ENCODE results near the gene ADNP. TPM values are rescaled to one million over a fixed set of nuclear protein-coding genes. Genes with fewer than 3 reads are reported as not detected.
A peak's percentile ranks its signal among the peaks of the same experiment; 100 is the strongest.

ADNP gene
- total RNA-seq, 1 donor from 2014 or later: 22.5 TPM

DNA sequence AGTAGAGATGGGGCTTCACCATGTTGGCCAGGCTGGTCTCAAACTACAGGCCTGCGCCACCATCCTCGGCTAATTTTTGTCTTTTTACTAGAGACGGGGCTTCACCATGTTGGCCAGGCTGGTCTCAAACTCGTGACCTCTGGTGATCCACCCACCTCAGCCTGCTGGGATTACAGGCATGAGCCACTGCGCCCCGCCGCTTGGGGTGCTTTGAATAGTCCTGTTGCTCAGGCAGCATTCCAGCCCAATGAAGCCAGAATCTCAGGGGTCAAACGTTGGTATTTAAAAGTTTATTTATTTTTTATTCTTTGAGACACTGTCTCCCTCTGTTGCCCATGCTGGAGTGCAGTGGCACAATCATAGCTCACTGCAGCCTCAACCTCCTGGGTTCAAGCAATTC lies 38.7 kb upstream of the ADNP start:
- no peak overlapping the region for H3K4me3 ChIP-seq
- intact Hi-C loops (cut with DNase I): no loop called here
- H3K4me1 ChIP-seq: no peaks in the 10 kb centered on the region
- TF ChIP-seq, protein P1, sequence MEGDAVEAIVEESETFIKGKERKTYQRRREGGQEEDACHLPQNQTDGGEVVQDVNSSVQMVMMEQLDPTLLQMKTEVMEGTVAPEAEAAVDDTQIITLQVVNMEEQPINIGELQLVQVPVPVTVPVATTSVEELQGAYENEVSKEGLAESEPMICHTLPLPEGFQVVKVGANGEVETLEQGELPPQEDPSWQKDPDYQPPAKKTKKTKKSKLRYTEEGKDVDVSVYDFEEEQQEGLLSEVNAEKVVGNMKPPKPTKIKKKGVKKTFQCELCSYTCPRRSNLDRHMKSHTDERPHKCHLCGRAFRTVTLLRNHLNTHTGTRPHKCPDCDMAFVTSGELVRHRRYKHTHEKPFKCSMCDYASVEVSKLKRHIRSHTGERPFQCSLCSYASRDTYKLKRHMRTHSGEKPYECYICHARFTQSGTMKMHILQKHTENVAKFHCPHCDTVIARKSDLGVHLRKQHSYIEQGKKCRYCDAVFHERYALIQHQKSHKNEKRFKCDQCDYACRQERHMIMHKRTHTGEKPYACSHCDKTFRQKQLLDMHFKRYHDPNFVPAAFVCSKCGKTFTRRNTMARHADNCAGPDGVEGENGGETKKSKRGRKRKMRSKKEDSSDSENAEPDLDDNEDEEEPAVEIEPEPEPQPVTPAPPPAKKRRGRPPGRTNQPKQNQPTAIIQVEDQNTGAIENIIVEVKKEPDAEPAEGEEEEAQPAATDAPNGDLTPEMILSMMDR (IDR thresholded peaks at IDR 0.05): no peak
- DNase-seq (ENCODE audit: low spot score in 2 of 2): no peak
- no peaks in the 10 kb centered on the region for H3K36me3 ChIP-seq
- no peaks in the 10 kb centered on the region for H3K27me3 ChIP-seq
- H3K9me3 ChIP-seq: no peaks in the 10 kb centered on the region
- no peak overlapping the region for H3K27ac ChIP-seq

DNA sequence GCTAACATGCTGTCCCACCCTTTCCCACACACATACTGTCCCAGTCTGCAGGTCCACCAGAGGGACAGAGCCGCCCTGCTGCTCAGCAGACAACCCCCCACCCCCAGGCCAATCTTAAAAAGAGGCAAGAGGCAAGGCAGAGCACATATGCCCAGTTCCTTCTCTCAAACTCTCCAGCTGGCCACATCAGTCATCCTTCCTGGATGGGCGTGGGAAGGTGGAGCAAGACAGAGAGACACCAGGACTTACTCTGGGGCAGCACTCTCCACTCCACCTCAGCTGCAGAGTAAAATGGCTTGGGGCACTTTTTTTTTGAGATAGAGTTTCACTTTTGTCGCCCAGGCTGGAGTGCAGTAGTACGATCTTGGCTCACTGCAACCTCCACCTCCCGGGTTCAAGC lies 38.2 kb upstream of the ADNP start:
- DNase-seq (ENCODE audit: low spot score in 2 of 2): no peak
- H3K4me3 ChIP-seq: no peak overlapping the region
- no peak overlapping the region for H3K27ac ChIP-seq
- no peaks in the 10 kb centered on the region for H3K9me3 ChIP-seq
- TF ChIP-seq, protein P1 (IDR thresholded peaks at IDR 0.05): no peak
- intact Hi-C loops (cut with DNase I): no loop called here
- H3K36me3 ChIP-seq: no peaks in the 10 kb centered on the region
- no peaks in the 10 kb centered on the region for H3K27me3 ChIP-seq
- no peaks in the 10 kb centered on the region for H3K4me1 ChIP-seq

DNA sequence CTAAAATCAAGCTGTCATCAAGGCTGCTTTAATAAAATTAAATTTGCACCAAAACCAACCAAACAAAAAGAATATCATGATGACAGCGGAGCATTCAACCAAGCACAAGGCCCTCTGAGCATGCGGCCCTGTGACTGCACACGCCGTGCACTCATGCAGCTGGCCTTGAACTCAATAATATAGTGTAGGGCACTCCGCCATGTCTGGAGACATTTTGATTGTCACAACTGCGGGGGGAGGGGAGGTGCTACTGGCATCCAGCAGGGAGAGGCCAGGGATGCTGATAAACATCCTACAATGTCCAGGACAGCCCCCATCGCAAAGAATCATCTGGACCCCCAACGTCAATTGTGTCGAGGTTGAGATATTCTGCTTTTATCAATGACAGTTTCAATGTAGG lies 37.1 kb upstream of the ADNP start:
- no peak for DNase-seq (ENCODE audit: low spot score in 2 of 2)
- H3K4me3 ChIP-seq: no peak overlapping the region
- H3K9me3 ChIP-seq: no peaks in the 10 kb centered on the region
- no peaks in the 10 kb centered on the region for H3K36me3 ChIP-seq
- TF ChIP-seq, protein P1 (IDR thresholded peaks at IDR 0.05): no peak
- no peaks in the 10 kb centered on the region for H3K27me3 ChIP-seq
- no peaks in the 10 kb centered on the region for H3K4me1 ChIP-seq
- intact Hi-C loops (cut with DNase I): no loop called here
- no peak overlapping the region for H3K27ac ChIP-seq

DNA sequence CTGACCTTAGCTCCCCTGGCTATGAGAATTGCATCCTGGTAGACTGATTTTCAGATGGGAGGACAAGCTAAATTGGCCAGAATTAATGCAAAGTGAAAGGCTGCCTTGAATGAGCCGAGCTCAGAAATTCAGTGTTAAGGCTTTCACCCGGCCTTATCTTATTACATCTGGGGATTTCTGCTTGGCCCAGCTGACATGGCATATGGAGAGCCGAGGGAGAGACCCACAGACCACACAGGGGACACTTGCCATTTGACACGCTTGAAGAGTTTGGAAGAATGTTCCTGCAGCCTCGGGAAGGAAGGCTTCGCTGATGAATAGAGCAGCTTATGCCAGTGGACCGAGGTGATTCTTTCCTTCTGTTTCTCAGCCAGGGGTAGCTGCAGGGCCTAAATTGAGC lies 36.3 kb upstream of the ADNP start:
- no peaks in the 10 kb centered on the region for H3K36me3 ChIP-seq
- TF ChIP-seq, protein P1 (IDR thresholded peaks at IDR 0.05): no peak
- H3K9me3 ChIP-seq: no peaks in the 10 kb centered on the region
- no peaks in the 10 kb centered on the region for H3K27me3 ChIP-seq
- DNase-seq (ENCODE audit: low spot score in 2 of 2): no peak
- H3K4me3 ChIP-seq: no peak overlapping the region
- H3K27ac ChIP-seq: no peak overlapping the region
- no peaks in the 10 kb centered on the region for H3K4me1 ChIP-seq
- intact Hi-C loops (cut with DNase I): no loop called here

DNA sequence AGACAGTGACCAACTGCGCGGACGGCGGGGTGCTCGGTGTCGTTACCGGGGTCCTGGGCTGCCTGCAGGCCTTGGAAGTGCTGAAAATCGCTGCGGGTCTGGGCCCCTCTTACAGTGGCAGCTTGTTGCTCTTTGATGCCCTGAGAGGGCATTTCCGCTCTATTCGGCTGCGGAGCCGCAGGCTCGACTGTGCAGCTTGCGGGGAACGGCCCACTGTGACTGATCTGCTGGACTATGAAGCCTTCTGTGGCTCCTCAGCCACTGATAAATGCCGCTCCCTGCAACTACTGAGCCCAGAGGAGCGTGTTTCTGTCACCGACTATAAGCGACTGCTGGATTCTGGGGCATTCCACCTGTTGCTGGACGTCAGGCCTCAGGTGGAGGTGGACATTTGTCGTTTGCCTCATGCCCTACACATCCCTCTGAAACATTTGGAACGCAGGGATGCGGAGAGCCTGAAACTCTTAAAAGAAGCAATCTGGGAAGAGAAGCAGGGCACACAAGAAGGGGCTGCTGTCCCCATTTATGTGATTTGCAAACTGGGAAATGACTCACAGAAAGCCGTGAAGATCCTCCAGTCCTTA lies 28.4 kb upstream of the ADNP start:
- Histone ChIP-seq H3K9me3 (no peaks in the 10 kb centered on the region), H3K4me1 (peaks cover 17 to 29% of the 10 kb centered on the region in 2 donors), H3K27ac (peak overlapping the region; percentile 83 to 86), H3K27me3 (no peaks in the 10 kb centered on the region), H3K4me3 (peak overlapping the region; percentile 72 to 97), H3K36me3 (peaks cover 0 to 15% of the 10 kb centered on the region in 2 donors)
- TF ChIP-seq, protein P1 (IDR thresholded peaks at IDR 0.05): no peak
- intact Hi-C loops (cut with DNase I): no loop called here
- no peak for DNase-seq (ENCODE audit: low spot score in 2 of 2)
